Coronary artery (tissue), 2 donors: ENCODE measurements around the gene TMEM132C.
"Not testable (repeated sequence)": the region's sequence is repeated elsewhere in the genome, so short reads cannot be mapped to it uniquely, and the experiment has no call there.

ENCODE experiments used
- DNase-seq: peaks from one replicate; pipeline ENCODE4 v3.0.0-alpha.2; 2017; ENCODE audit warnings: low spot score
- H3K27ac ChIP-seq, 2 donors: fragments of 200-600 bp; sonication (generic); one replicate each; pipeline ENCODE4 v1.5.1; 2016 to 2019
- H3K4me3 ChIP-seq: fragments of 200-600 bp; sonication (generic); 2 replicates; pipeline ENCODE4 v1.5.1; 2016; ENCODE audit warnings: mild to moderate bottlenecking, moderate library complexity
- TF ChIP-seq, protein P1 (sequence below): fragments of 200-600 bp; sonication (generic); IDR thresholded peaks from one replicate; pipeline ENCODE4 v1.5.1; 2019; ENCODE audit warnings: antibody characterized with exemption

TMEM132C gene

DNA sequence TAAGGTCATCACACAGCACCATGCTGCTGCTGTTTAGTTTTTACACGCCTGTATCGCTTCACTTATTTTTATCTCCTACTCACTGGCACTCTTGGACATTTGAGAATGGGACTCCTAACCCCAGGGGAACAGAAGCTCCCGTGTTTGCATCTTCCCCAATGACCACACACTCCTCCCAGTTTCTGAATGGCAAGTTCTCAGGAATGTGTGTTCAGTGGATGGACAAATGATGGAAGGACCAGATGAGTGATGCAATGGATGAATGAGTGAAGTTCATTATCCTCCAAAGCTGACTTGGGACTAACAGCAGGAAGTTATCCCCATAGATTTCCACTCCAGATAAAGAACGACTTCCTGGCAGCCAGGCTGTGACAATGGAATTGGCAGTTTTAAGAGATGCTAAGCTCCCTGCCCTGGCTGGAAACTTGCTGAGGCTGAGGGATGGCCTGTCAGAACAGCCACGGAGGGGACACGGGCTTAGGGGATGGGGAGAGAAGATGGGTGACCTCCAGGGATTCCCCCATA, 325.3 kb downstream of the TMEM132C start:
- Histone ChIP-seq H3K27ac (no peak overlapping the region), H3K4me3 (no peak overlapping the region)
- no peak for DNase-seq
- TF ChIP-seq, protein P1, sequence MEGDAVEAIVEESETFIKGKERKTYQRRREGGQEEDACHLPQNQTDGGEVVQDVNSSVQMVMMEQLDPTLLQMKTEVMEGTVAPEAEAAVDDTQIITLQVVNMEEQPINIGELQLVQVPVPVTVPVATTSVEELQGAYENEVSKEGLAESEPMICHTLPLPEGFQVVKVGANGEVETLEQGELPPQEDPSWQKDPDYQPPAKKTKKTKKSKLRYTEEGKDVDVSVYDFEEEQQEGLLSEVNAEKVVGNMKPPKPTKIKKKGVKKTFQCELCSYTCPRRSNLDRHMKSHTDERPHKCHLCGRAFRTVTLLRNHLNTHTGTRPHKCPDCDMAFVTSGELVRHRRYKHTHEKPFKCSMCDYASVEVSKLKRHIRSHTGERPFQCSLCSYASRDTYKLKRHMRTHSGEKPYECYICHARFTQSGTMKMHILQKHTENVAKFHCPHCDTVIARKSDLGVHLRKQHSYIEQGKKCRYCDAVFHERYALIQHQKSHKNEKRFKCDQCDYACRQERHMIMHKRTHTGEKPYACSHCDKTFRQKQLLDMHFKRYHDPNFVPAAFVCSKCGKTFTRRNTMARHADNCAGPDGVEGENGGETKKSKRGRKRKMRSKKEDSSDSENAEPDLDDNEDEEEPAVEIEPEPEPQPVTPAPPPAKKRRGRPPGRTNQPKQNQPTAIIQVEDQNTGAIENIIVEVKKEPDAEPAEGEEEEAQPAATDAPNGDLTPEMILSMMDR: no peak

- no peak for DNase-seq
- TF ChIP-seq, protein P1: no peak
- Histone ChIP-seq H3K4me3 (no peak overlapping the region), H3K27ac (no peak overlapping the region)
Observed at GRCh38 chr12:128594521-128594920, 327.6 kb downstream of the TMEM132C start.

- no peak for DNase-seq
- Histone ChIP-seq H3K27ac (no peak overlapping the region), H3K4me3 (no peak overlapping the region)
- TF ChIP-seq, protein P1: no peak
Observed at GRCh38 chr12:128595609-128596008, 328.6 kb downstream of the TMEM132C start.

DNA sequence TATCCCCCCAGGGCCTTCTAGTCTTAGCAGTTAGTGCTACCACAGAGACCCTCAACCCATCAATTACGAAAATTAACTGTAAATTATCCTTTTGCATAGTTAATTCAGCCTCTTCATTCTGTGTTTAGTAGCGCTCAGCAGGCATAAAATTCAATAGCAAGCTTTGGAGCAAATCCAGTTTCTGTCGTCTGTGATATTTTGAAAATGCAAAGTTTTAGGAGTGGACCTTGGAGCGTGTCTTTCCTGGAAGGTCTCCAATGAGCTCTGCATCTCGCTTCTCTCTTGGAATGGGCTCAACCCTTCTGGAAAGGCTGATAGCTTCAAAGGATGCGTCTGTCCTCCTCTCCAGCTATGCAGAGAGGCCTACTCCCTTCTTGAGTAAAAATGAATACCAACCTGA, 333.9 kb downstream of the TMEM132C start:
- TF ChIP-seq, protein P1: no peak
- H3K27ac ChIP-seq: no peak overlapping the region
- no peak for DNase-seq
- H3K4me3 ChIP-seq: no peak overlapping the region

DNA sequence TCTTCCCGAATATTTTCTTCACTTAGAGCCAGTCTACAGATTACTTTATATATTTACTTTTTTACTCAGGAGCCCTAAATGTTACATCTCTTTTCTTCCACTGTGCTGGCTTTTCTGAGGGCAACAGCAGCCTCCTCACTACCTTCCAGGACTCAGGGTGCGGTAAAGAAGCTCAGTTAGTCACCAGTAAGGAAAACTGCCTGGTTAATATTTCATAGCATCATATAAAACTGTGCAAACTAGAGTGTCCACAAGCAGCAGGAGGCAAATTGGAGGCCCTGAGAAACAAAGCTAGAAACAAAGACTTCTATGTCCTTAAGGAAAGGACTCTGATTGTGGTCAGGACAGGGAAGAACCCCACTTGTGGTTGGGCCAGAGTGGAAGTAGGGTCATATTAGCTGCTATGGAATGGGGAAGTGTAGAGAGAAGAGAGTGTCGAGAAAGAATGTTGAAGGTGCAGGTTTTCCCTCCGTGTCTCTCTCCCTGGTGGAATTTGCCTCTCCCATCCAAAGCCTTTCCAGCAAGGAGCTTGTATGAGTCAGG, 336.7 kb downstream of the TMEM132C start:
- no peak for DNase-seq
- no peak overlapping the region for H3K4me3 ChIP-seq
- no peak overlapping the region for H3K27ac ChIP-seq
- TF ChIP-seq, protein P1: no peak

GRCh38 chr12:128604219-128604618, 337.2 kb downstream of the TMEM132C start:
- H3K4me3 ChIP-seq, DNase-seq, H3K27ac ChIP-seq: not testable (repeated sequence)

DNA sequence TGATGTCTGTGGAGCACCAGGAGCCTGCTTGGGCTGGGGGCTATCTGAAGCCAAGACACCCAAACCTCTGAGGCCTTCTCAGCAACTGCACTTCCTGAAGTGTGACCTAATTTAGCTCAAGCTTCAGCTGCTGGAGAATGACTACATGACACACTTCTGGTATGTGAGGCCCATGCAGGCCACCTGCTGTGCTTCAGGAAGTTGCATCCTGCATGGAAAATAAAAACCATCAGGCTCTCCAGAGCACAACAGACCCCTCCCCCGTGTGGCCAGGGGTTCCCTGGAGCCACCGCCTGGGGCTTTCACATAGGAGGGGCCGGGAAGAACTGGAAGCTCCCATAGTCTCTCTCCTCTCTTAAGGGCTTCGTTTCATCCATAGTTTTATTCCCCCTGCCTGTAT, 339.1 kb downstream of the TMEM132C start:
- TF ChIP-seq, protein P1: no peak
- Histone ChIP-seq H3K27ac (no peak overlapping the region), H3K4me3 (no peak overlapping the region)
- no peak for DNase-seq
